ENCODE results near the gene ANXA10.
"Not testable (repeated sequence)": the region's sequence is repeated elsewhere in the genome, so short reads cannot be mapped to it uniquely, and the experiment has no call there.

- not testable (repeated sequence) for TF ChIP-seq POLR2A (IDR thresholded peaks at IDR 0.05; ENCODE audit: low read length); GATA1 (IDR thresholded peaks at IDR 0.05; ENCODE audit: low read depth, low read length)
Measured at GRCh38 chr4:168137695-168138094, 45.4 kb downstream of the ANXA10 start.
